Caco-2 (cell line): ENCODE data around the gene ERLEC1. TPM values are rescaled to one million over a fixed set of nuclear protein-coding genes. Genes with fewer than 3 reads are reported as not detected.

Source experiments
- BruUV-seq: library from RNA; stranded (reverse); fragments of 400-500 nt; replicated peaks from 2 replicates; lab custom pipeline; 2021; lab: Mats Ljungman, UMichigan
- CTCF ChIA-PET: fragments of 300-600 bp; sonication (Branson Sonifier 250); formaldehyde crosslinking; loops from one replicate; lab custom pipeline; 2022; ENCODE audit warnings: antibody characterized with exemption; lab: Charles Lee
- POLR2A ChIA-PET: fragments of 300-600 bp; sonication (Branson Sonifier 250); formaldehyde crosslinking; loops from one replicate; lab custom pipeline; 2022; ENCODE audit warnings: antibody characterized with exemption; lab: Charles Lee
- DNase-seq, 2 experiments: peaks; one replicate each; pipeline versions ENCODE4 v3.0.0 to v3.0.0-alpha.2; 2020 to 2022
- H3K27me3 ChIP-seq: replicated peaks from 2 replicates; pipeline ENCODE4 v1.6.0; 2011; ENCODE audit warnings: low read length; ENCODE audit not compliant: control insufficient read depth, insufficient read depth
- H3K36me3 ChIP-seq: 2 replicates; pipeline ENCODE4 v1.5.1; 2011; ENCODE audit warnings: low read length; ENCODE audit not compliant: control insufficient read depth, insufficient read depth
- H3K4me1 ChIP-seq: fragments of 250-450 bp; sonication (Bioruptor Pico); 2 replicates; pipeline ENCODE4 v1.5.1; 2020; ENCODE audit warnings: mild to moderate bottlenecking
- H3K4me3 ChIP-seq: 2 replicates; pipeline ENCODE4 v1.5.1; 2011; ENCODE audit warnings: low read depth, mild to moderate bottlenecking, control low read depth, low read length
- H3K9me3 ChIP-seq: fragments of 250-450 bp; sonication (Bioruptor Pico); 2 replicates; pipeline ENCODE4 v1.5.1; 2020; ENCODE audit warnings: mild to moderate bottlenecking, moderate library complexity
- H3K27ac Mint-ChIP-seq: one replicate; pipeline ENCODE4 v1.8.0; 2022; ENCODE audit warnings: mixed read lengths; ENCODE audit not compliant: unreplicated experiment
- H3K27me3 Mint-ChIP-seq: one replicate; pipeline ENCODE4 v1.8.0; 2022; ENCODE audit warnings: mixed read lengths; ENCODE audit not compliant: insufficient read depth, unreplicated experiment
- H3K36me3 Mint-ChIP-seq: one replicate; pipeline ENCODE4 v1.8.0; 2022; ENCODE audit warnings: mild to moderate bottlenecking, mixed read lengths; ENCODE audit not compliant: insufficient read depth, unreplicated experiment
- H3K4me1 Mint-ChIP-seq: one replicate; pipeline ENCODE4 v1.8.0; 2022; ENCODE audit warnings: low read depth, mixed read lengths; ENCODE audit not compliant: unreplicated experiment
- H3K4me3 Mint-ChIP-seq: one replicate; pipeline ENCODE4 v1.8.0; 2022; ENCODE audit warnings: mild to moderate bottlenecking, moderate library complexity, mixed read lengths; ENCODE audit not compliant: unreplicated experiment
- H3K9me3 Mint-ChIP-seq: one replicate; pipeline ENCODE4 v1.8.0; 2022; ENCODE audit warnings: mixed read lengths; ENCODE audit not compliant: unreplicated experiment
- intact Hi-C: fragments of 100-400 bp; cut with micrococcal nuclease; formaldehyde crosslinking; loops from one replicate; pipeline ENCODE4 v1.10.0; 2022; ENCODE audit not compliant: unreplicated experiment
- total RNA-seq: library from RNA; stranded (reverse); gene quantifications from 2 replicates; pipeline ENCODE4 v1.2.3, GENCODE V29; 2022
- TF ChIP-seq, protein P1 (sequence below), 2 experiments: fragments of 200-600 bp in 1 of 2; IDR thresholded peaks; 1 replicate in 1 of 2; 2 replicates in 1 of 2; pipeline versions ENCODE4 v1.5.1 to v1.8.0; 2011 to 2022; ENCODE audit warnings: antibody characterized with exemption in 1 of 2, control low read depth in 1 of 2, inconsistent platforms in 1 of 2, low read depth in 1 of 2, low read length in 1 of 2, mild to moderate bottlenecking in 1 of 2, moderate library complexity in 1 of 2; ENCODE audit not compliant: insufficient read depth in 1 of 2, severe bottlenecking in 1 of 2, unreplicated experiment in 1 of 2

ERLEC1 gene
- total RNA-seq, 1 experiment from 2014 or later = 40.4 TPM

DNA sequence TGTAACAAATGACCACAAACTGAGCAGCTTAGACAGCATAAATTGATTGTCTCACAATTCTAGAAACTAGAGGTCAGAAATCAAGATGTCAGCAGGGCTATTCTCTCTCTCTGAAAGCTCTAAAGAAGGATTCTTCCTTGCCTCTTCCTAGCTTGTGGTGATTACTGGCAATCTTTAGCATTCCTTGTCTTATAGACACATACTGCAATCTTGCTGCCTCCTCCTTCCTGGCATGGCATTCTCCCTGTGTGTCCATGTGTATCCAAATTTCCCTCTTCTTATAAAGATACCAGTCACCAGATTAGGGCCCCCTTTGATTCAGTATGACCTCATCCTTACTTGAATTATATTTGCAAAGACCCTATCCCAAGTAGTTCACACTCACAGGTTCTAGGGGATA is 2.4 kb upstream of the ERLEC1 start:
- DNase-seq = no peak
- BruUV-seq = no TSS peak
- no peaks in the 10 kb centered on the region for H3K27me3 ChIP-seq
- H3K9me3 Mint-ChIP-seq = no peaks in the 10 kb centered on the region
- H3K4me1 ChIP-seq = no peaks in the 10 kb centered on the region
- peaks cover 4% of the 10 kb centered on the region for H3K36me3 Mint-ChIP-seq
- TF ChIP-seq, protein P1, sequence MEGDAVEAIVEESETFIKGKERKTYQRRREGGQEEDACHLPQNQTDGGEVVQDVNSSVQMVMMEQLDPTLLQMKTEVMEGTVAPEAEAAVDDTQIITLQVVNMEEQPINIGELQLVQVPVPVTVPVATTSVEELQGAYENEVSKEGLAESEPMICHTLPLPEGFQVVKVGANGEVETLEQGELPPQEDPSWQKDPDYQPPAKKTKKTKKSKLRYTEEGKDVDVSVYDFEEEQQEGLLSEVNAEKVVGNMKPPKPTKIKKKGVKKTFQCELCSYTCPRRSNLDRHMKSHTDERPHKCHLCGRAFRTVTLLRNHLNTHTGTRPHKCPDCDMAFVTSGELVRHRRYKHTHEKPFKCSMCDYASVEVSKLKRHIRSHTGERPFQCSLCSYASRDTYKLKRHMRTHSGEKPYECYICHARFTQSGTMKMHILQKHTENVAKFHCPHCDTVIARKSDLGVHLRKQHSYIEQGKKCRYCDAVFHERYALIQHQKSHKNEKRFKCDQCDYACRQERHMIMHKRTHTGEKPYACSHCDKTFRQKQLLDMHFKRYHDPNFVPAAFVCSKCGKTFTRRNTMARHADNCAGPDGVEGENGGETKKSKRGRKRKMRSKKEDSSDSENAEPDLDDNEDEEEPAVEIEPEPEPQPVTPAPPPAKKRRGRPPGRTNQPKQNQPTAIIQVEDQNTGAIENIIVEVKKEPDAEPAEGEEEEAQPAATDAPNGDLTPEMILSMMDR (IDR thresholded peaks at IDR 0.05; ENCODE audit: insufficient read depth in 1 of 2, low read depth in 1 of 2, low read length in 1 of 2, severe bottlenecking in 1 of 2, unreplicated experiment in 1 of 2) = no peak
- no peaks in the 10 kb centered on the region for H3K27me3 Mint-ChIP-seq
- H3K9me3 ChIP-seq = no peaks in the 10 kb centered on the region
- ChIA-PET POLR2A (no interaction called here), CTCF (no interaction called here)
- H3K4me3 ChIP-seq = no peak overlapping the region
- H3K27ac Mint-ChIP-seq = no peak overlapping the region
- no peaks in the 10 kb centered on the region; the same call in 1 of the 2 replicates for H3K36me3 ChIP-seq
- peaks cover 7% of the 10 kb centered on the region for H3K4me1 Mint-ChIP-seq
- H3K4me3 Mint-ChIP-seq = no peak overlapping the region
- intact Hi-C loops = no loop called here

DNA sequence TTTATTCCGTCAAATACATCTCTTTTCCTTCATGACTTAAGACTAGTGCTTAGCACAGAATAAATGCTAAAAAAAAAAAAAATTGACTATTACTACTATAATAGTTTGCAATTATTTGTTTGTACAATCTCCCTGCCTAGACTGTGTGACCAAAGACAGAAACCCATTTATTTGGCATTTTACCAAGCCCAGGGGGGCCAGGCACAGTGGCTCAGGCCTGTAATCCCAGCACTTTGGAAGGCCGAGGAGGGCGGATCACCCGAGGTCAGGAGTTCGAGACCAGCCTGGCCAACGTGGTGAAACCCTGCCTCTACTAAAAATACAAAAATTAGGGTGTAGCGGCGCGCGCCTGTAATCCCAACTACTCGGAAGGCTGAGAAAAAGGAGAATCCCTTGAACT is 1.5 kb upstream of the ERLEC1 start:
- no peaks in the 10 kb centered on the region for H3K27me3 ChIP-seq
- peaks cover 7% of the 10 kb centered on the region for H3K4me1 Mint-ChIP-seq
- no peaks in the 10 kb centered on the region for H3K27me3 Mint-ChIP-seq
- no peaks in the 10 kb centered on the region for H3K36me3 Mint-ChIP-seq
- peak overlapping the region; percentile 96 for H3K4me3 Mint-ChIP-seq
- no peaks in the 10 kb centered on the region for H3K9me3 ChIP-seq
- H3K4me3 ChIP-seq = peak overlapping the region; percentile 84
- no peaks in the 10 kb centered on the region; the same call in 1 of the 2 replicates for H3K36me3 ChIP-seq
- H3K4me1 ChIP-seq = no peaks in the 10 kb centered on the region
- H3K27ac Mint-ChIP-seq = no peak overlapping the region
- CTCF ChIA-PET = interaction anchor here (1.6 kb wide), 1 partner anchor 17 kb away, joined by 4 read pairs; the partner anchor contains the start of gene CHAC2
- TF ChIP-seq, protein P1 (IDR thresholded peaks at IDR 0.05; ENCODE audit: insufficient read depth in 1 of 2, low read depth in 1 of 2, low read length in 1 of 2, severe bottlenecking in 1 of 2, unreplicated experiment in 1 of 2) = no peak
- DNase-seq = no peak
- BruUV-seq = no TSS peak
- no peaks in the 10 kb centered on the region for H3K9me3 Mint-ChIP-seq
- POLR2A ChIA-PET = no interaction called here
- intact Hi-C loops = no loop called here

DNA sequence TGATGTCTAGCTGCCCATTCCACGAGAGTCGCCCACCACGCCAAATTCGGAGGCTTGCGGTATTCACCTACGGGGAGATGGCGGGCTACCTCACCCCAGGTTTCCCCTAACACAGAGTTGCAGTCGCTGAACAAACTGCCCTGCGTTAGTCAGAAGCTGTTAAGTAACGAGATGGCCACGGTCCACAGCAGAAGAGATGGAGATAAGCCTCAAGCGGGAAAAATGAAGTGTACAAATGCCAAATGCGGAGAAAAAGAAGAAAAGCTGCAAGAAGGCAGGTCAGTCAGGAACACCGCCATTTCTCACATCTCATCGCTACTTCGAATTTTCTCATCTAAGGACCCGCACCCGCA is 516 bp upstream of the ERLEC1 start:
- intact Hi-C loops = loop anchor here (1.0 to 2.0 kb wide), 2 partner anchors 19 to 36 kb away; partner anchors contain the start of gene CHAC2
- POLR2A ChIA-PET = no interaction called here
- H3K4me3 ChIP-seq = peak overlapping the region; percentile 84
- no peaks in the 10 kb centered on the region; the same call in 1 of the 2 replicates for H3K36me3 ChIP-seq
- no peaks in the 10 kb centered on the region for H3K27me3 Mint-ChIP-seq
- H3K27me3 ChIP-seq = no peaks in the 10 kb centered on the region
- H3K4me1 Mint-ChIP-seq = peaks cover 7% of the 10 kb centered on the region
- H3K4me1 ChIP-seq = no peaks in the 10 kb centered on the region
- CTCF ChIA-PET = interaction anchor here (1.6 kb wide), 1 partner anchor 18 kb away, joined by 4 read pairs; the partner anchor contains the start of gene CHAC2
- H3K27ac Mint-ChIP-seq = peak overlapping the region; percentile 80
- H3K9me3 Mint-ChIP-seq = no peaks in the 10 kb centered on the region
- TF ChIP-seq, protein P1 (IDR thresholded peaks at IDR 0.05; ENCODE audit: insufficient read depth in 1 of 2, low read depth in 1 of 2, low read length in 1 of 2, severe bottlenecking in 1 of 2, unreplicated experiment in 1 of 2) = no peak
- TSS peak; percentile 39 for BruUV-seq
- no peak for DNase-seq
- peak overlapping the region; percentile 96 for H3K4me3 Mint-ChIP-seq
- no peaks in the 10 kb centered on the region for H3K36me3 Mint-ChIP-seq
- no peaks in the 10 kb centered on the region for H3K9me3 ChIP-seq
